SK-N-SH treated with all-trans-retinoic acid at 6 μM for 48 hours (cell line): ENCODE data around the gene RUSF1.

Source experiments
- GLIS3 ChIP-seq: fragments of 250-450 bp; sonication (Bioruptor Pico); IDR thresholded peaks from 2 replicates; pipeline ENCODE4 v1.5.0; 2020; ENCODE audit warnings: mild to moderate bottlenecking, moderate library complexity
- RARB ChIP-seq: fragments of 250-450 bp; sonication (Bioruptor Pico); IDR thresholded peaks from 2 replicates; pipeline ENCODE4 v1.8.0; 2021; ENCODE audit warnings: mild to moderate bottlenecking, moderate library complexity
- TCF4 ChIP-seq: fragments of 250-450 bp; sonication (Bioruptor Pico); IDR thresholded peaks from 2 replicates; pipeline ENCODE4 v1.8.0; 2021; ENCODE audit warnings: mild to moderate bottlenecking, moderate library complexity, borderline replicate concordance
- TOX ChIP-seq: fragments of 250-450 bp; sonication (Bioruptor Pico); IDR thresholded peaks from 2 replicates; pipeline ENCODE4 v1.8.0; 2021; ENCODE audit warnings: mild to moderate bottlenecking, moderate library complexity, borderline replicate concordance

DNA sequence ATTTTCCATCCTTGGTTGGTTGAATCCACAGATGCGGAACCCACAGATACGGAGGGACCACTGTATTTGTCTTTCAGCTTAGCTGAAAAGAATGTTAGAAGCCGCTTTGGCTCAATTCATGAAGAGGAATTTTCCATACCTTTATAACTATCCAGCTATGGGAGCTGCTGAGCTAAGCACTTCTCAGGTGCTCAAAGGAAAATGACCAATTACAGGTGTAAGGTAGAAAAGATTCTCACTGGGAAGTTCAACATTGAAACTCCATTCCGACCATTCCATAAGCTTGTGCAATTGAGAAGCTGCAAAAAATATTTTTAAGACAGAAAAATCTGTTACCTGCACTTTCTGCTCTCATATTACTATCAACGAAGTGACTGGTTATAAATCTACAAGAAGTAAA, 22.2 kb upstream of the RUSF1 start:
- no peak for TF ChIP-seq RARB (CRISPR knock-in tag)
- no peak for TF ChIP-seq GLIS3
- TF ChIP-seq TCF4 (CRISPR knock-in tag), result no peak
- TF ChIP-seq TOX, result no peak
